HTR-8/SVneo (cell line): ENCODE results near the gene WDCP.

Experiments
- DNase-seq: peaks from one replicate; pipeline ENCODE4 v3.0.0; 2011; ENCODE audit warnings: low spot score, mixed read lengths; ENCODE audit not compliant: insufficient read length
- FAIRE-seq: peaks from 2 replicates; lab custom pipeline; 2011; peaks lifted over from hg19 to GRCh38; lab: Jason Lieb, UNC

Gene WDCP

DNA sequence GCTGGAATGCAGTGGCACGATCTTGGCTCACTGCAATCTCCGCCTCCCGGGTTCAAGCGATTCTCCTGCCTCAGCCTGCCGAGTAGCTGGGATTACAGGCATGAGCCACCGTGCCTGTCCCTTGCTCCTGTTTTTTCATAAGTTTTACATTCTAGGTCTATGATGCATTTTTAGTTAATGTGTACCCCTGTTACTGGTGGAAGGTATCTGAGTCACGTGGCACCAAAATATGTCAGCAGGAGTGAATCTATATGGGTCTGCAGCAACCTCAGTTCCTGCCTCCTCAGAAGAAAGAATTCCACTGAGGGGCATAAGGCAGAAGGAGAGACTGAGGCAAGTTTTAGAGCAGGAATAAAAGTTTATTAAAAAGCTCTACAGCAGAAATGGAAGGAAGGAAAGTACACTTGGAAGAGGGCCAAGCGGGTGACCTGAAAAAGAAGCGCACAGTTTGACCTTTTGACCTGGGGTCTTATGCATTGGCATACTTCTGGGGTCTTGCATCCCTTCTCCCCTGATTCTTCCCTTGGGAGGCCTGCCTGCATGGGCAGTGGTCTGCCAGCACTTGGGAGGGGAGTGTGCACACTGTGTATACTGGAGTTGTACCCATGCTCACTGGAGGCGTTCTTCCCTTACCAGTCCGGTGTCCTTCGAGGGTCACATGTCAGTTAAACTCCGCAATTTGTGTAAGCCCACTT, 38.4 kb downstream of the WDCP start:
- DNase-seq, result no peak

DNA sequence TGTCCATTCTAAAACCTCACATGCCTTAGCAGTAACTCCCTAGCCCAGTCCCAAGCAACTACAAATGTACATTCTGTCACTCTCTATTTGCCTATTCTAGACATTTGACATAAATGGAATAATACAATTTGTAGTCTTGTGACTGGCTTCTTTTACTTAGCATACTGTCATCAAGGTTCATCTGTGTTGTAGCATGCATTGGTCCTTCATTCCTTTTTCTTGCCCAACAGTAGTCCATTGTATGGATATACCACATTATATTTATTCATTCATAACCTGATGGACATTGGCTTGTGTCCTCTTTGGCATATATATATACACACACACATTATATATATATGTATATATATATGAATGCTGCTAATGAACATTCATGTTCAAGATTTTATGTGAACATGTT, 39.5 kb downstream of the WDCP start:
- FAIRE-seq (no peak), DNase-seq (no peak)

More for the DNA sequence above, 38.4 kb downstream of the WDCP start:
- FAIRE-seq, result no peak

- FAIRE-seq (no peak), DNase-seq (no peak)
Observed at GRCh38 chr2:23994567-23994966, 52.6 kb downstream of the WDCP start.

DNA sequence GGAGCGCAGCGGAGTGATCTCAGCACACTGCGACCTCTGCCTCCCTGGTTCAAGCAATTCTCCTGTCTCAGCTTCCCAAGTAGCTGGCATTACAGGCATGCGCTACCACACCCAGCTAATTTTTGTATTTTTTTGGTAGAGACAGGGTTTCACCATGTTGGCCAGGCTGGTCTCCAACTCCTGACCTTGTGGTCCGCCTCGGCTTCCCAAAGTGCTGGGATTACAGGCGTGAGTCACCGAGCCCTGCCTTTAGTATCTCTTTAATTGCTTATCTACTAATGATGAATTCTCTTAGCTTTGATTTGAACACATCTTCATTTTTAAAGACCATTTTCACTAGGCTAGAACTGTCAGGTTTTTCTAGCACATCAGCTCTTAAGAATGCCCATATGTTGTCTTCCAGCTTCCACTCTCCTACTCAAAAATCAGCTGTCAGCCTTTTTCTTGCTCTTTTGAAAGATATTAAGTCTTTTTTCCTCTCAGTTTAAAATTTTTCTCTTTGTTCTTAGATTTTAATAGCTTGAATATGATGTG, 53.4 kb downstream of the WDCP start:
- FAIRE-seq, result no peak
- DNase-seq, result no peak

DNA sequence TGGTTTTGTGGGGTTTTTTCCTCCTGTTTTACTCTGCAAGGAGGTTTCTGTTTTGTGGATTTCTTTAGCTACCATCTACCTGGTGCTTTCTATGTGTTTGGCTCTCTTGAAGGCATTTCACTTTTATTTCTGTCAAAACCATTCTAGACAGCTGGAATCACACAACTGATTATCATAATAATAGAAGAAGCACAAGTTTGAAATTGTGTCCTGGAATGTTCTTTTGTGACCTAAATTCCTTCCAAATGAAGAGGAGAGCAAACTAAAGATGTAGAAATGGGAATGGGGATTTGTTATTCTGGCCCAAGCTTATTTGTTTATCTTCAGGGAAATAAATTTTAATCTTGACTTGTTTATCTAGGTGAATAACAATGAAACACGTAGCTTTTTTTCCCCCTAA, 54.3 kb downstream of the WDCP start:
- FAIRE-seq, result no peak
- no peak for DNase-seq

- FAIRE-seq (peak; percentile 38), DNase-seq (peak; percentile 43)
Observed at GRCh38 chr2:23988371-23988770, 58.8 kb downstream of the WDCP start.
